Measurements from ENCODE around the gene RALGPS1.

DNA sequence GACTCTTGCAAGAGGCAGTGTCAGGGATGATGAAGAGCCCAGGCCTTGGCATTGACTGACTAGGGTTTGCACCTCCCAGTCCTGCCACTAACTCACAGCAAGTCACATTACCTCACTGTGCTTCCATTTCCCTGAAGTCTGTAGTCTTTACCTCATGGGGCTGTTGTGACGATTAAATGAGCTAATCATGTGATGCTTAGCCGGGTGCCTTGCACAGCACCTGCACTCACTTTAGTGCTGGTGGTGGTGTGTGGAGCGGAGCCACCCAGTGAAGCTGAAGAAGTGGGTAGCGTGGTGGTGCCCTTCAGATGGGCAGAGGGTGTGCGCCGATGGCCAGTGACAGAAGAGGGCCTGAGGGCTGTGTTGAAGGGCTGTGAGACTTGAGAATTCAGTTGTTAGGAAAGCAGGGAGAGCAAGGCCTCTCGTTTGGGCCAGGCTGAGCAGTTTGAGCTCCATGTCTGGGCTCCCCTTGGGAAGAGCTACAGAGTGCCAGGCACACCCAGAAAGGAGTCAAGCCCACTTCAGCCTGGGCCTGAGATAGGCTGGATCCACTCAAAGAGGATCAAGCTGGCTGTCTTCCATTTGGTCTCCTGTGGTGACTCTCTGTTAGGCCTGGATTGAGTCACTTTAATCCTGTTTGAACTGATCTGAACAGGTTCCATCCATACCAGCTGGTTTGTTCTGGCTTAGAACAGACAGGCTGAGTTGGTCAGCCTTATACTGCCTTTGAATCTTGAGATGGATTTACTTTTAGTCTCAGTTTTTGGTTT, 42.5 kb downstream of the RALGPS1 start:
- TF ChIP-seq, protein P1, sequence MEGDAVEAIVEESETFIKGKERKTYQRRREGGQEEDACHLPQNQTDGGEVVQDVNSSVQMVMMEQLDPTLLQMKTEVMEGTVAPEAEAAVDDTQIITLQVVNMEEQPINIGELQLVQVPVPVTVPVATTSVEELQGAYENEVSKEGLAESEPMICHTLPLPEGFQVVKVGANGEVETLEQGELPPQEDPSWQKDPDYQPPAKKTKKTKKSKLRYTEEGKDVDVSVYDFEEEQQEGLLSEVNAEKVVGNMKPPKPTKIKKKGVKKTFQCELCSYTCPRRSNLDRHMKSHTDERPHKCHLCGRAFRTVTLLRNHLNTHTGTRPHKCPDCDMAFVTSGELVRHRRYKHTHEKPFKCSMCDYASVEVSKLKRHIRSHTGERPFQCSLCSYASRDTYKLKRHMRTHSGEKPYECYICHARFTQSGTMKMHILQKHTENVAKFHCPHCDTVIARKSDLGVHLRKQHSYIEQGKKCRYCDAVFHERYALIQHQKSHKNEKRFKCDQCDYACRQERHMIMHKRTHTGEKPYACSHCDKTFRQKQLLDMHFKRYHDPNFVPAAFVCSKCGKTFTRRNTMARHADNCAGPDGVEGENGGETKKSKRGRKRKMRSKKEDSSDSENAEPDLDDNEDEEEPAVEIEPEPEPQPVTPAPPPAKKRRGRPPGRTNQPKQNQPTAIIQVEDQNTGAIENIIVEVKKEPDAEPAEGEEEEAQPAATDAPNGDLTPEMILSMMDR (IDR thresholded peaks at IDR 0.05), result no peak
- no peak for TF ChIP-seq POLR2A (IDR thresholded peaks at IDR 0.05; ENCODE audit: low read depth)
